Trophoblast cell (in vitro differentiated cells and primary cell): ENCODE data around the gene TPD52L1.

Experiments used
- DNase-seq, 2 donors: peaks; one replicate each; pipeline ENCODE4 v3.0.0-alpha.2; 2016
- H2AFZ ChIP-seq: 2 replicates; pipeline ENCODE4 v1.6.1; 2013; ENCODE audit warnings: low read length, moderate library complexity, mild to moderate bottlenecking; ENCODE audit not compliant: insufficient read depth, poor library complexity
- H2AK5ac ChIP-seq: 2 replicates; pipeline ENCODE4 v1.6.1; 2013; ENCODE audit warnings: mild to moderate bottlenecking, low read length
- H2BK120ac ChIP-seq: 2 replicates; pipeline ENCODE4 v1.6.1; 2013; ENCODE audit warnings: low read length, mild to moderate bottlenecking, moderate library complexity; ENCODE audit not compliant: insufficient read depth, poor library complexity
- H2BK12ac ChIP-seq: 2 replicates; pipeline ENCODE4 v1.6.1; 2013; ENCODE audit warnings: mild to moderate bottlenecking, low read length, moderate library complexity
- H2BK5ac ChIP-seq: 2 replicates; pipeline ENCODE4 v1.6.1; 2013; ENCODE audit warnings: low read length, low read depth, moderate library complexity, mild to moderate bottlenecking; ENCODE audit not compliant: poor library complexity
- H3K14ac ChIP-seq: 2 replicates; pipeline ENCODE4 v1.6.1; 2013; ENCODE audit warnings: mild to moderate bottlenecking, low read length
- H3K18ac ChIP-seq: 2 replicates; pipeline ENCODE4 v1.6.1; 2013; ENCODE audit warnings: mild to moderate bottlenecking, low read length
- H3K23ac ChIP-seq: 2 replicates; pipeline ENCODE4 v1.6.1; 2013; ENCODE audit warnings: low read length
- H3K27ac ChIP-seq: 2 replicates; pipeline ENCODE4 v1.5.1; 2013; ENCODE audit warnings: low read depth, mild to moderate bottlenecking, inconsistent platforms, low read length, moderate library complexity
- H3K27me3 ChIP-seq: 2 replicates; pipeline ENCODE4 v1.6.1; 2013; ENCODE audit warnings: inconsistent platforms, mild to moderate bottlenecking, low read length, moderate library complexity; ENCODE audit not compliant: insufficient read depth
- H3K36me3 ChIP-seq, 2 experiments: 1 replicate in 1 of 2; 2 replicates in 1 of 2; pipeline ENCODE4 v1.6.1; 2013; ENCODE audit warnings: low read length in 2 of 2, mild to moderate bottlenecking in 2 of 2, moderate library complexity in 1 of 2; ENCODE audit not compliant: insufficient read depth in 2 of 2, control insufficient read depth in 1 of 2
- H3K4ac ChIP-seq: 2 replicates; pipeline ENCODE4 v1.6.1; 2013; ENCODE audit warnings: low read depth, mild to moderate bottlenecking, low read length, moderate library complexity
- H3K4me1 ChIP-seq, 2 experiments: 1 replicate in 1 of 2; 2 replicates in 1 of 2; pipeline ENCODE4 v1.6.1; 2013; ENCODE audit warnings: low read length in 2 of 2, mild to moderate bottlenecking in 2 of 2, moderate library complexity in 1 of 2; ENCODE audit not compliant: insufficient read depth in 2 of 2, control insufficient read depth in 1 of 2
- H3K4me2 ChIP-seq: 2 replicates; pipeline ENCODE4 v1.6.1; 2013; ENCODE audit warnings: inconsistent platforms, mild to moderate bottlenecking, low read length, moderate library complexity
- H3K4me3 ChIP-seq: 2 replicates; pipeline ENCODE4 v1.5.1; 2013; ENCODE audit warnings: mild to moderate bottlenecking, low read depth, low read length, inconsistent platforms
- H3K79me1 ChIP-seq: one replicate; pipeline ENCODE4 v1.6.1; 2013; ENCODE audit warnings: low read length
- H3K79me2 ChIP-seq: 2 replicates; pipeline ENCODE4 v1.6.1; 2013; ENCODE audit warnings: low read length, mild to moderate bottlenecking; ENCODE audit not compliant: control insufficient read depth, insufficient read depth, poor library complexity
- H3K9ac ChIP-seq: 2 replicates; pipeline ENCODE4 v1.6.1; 2013; ENCODE audit warnings: mild to moderate bottlenecking, low read length
- H3K9me3 ChIP-seq: 2 replicates; pipeline ENCODE4 v1.6.1; 2013; ENCODE audit warnings: low read depth, mild to moderate bottlenecking, control low read depth, inconsistent platforms, low read length; ENCODE audit not compliant: insufficient read depth
- H4K12ac ChIP-seq: 2 replicates; pipeline ENCODE4 v1.6.1; 2013; ENCODE audit warnings: low read depth, mild to moderate bottlenecking, low read length, moderate library complexity
- H4K8ac ChIP-seq: 2 replicates; pipeline ENCODE4 v1.6.1; 2013; ENCODE audit warnings: low read depth, mild to moderate bottlenecking, low read length, moderate library complexity
- H4K91ac ChIP-seq: one replicate; pipeline ENCODE4 v1.6.1; 2013; ENCODE audit warnings: low read depth, mild to moderate bottlenecking, low read length, moderate library complexity
- WGBS: extraction: QIAGEN DNeasy Blood & Tissue Kit; methylation state at CpG from one replicate; pipeline ENCODE4 v1.1.7; 2013; ENCODE audit warnings: missing lambda C conversion rate; ENCODE audit not compliant: insufficient read length, insufficient coverage; ENCODE audit errors: extremely low coverage; 5-methylcytosine and 5-hydroxymethylcytosine counted together

TPD52L1 gene

DNA sequence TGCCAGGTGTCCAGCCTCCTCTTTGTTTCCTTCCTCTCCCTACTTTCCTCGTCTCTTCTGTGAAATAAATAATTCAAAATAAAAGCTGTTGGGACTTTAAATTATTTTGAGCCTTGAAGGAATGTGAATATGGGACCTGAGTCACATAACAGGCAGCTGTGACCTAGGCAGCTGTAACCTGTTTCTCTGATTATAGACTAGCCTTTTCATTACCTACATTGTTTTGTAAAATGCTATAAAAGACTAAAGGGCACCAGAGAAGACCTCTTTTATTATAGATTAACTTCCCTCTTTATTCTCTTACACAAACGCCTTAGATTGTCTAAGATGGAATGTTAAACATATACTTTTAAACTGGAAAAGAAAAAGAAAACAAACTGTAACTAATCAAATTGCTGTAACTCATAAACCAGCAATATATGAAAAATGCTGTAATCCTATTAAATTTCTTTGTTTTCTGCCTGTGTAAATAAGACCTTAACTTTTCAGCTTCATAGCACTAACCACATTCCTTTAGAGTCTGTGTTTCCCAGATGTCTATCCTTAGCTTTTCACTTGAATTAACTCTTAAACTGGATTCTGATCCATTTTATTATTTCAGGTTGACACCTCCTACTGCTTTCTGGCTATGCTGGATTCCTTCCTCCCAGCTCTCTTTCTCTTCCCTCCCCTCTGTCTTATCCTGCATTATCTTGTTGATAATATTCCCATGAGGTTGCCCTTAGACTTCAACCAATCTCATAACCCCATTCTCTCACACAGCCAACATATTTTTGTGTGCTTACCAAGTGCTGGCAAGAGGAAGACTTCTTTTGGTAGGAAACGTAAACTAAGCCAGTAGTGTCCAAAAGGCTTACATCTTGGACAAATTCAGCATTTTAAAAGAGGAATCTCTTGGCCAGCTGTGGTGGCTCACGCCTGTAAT lies 69.2 kb downstream of the TPD52L1 start:
- Histone ChIP-seq H2BK120ac (no peak overlapping the region), H3K23ac (no peak overlapping the region), H3K27me3 (no peaks in the 10 kb centered on the region), H3K4me2 (no peak overlapping the region), H3K4me1 (no peaks in the 10 kb centered on the region), H2BK12ac (no peak overlapping the region), H2AFZ (no peak overlapping the region), H4K12ac (no peak overlapping the region), H3K9me3 (no peaks in the 10 kb centered on the region), H2BK5ac (no peak overlapping the region), H4K8ac (no peak overlapping the region), H2AK5ac (no peak overlapping the region), H3K18ac (no peak overlapping the region), H3K9ac (no peak overlapping the region), H3K4me3 (no peak overlapping the region), H3K14ac (no peak overlapping the region), H3K36me3 (no peaks in the 10 kb centered on the region), H3K79me2 (no peaks in the 10 kb centered on the region), H3K4ac (no peak overlapping the region), H3K27ac (no peak overlapping the region), H3K79me1 (no peaks in the 10 kb centered on the region), H4K91ac (no peak overlapping the region)
- no CpG with 5 or more reads among the region's 4 CpGs for WGBS
- DNase-seq = no peak

DNA sequence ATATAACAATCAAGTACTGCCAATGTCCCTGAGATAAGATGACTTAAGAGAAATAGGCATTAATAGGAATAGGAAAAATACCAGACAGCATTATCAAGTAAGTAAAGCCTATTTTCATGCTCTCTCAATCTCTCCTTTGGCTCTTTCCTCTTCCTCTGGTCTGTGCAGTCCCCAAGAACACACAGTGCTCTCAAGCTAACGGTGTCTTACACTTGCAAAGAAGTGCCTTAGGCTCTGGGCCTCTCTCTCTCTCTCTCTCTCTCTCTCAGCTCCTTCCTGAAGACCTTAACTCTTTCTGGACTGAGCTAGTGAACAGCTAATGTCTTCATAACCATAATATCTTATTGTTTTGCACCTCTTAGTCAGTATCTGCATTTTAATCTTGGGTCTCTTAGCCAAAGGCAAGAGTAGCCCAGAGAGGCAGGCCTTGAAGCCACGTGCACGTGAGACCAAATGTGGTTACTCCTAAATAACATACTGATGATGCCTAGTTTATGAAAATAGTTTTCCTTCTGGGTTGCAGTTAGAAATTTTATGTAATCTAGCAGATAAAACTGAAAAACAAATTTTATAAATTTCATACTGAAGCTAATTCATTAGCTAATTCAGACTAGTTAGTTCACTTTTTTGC lies 70.8 kb downstream of the TPD52L1 start:
- Histone ChIP-seq H3K27ac (no peak overlapping the region), H2BK12ac (no peak overlapping the region), H2AK5ac (no peak overlapping the region), H3K14ac (no peak overlapping the region), H4K91ac (no peak overlapping the region), H3K4ac (no peak overlapping the region), H3K79me1 (no peaks in the 10 kb centered on the region), H3K79me2 (no peaks in the 10 kb centered on the region), H2BK120ac (no peak overlapping the region), H3K18ac (no peak overlapping the region), H2AFZ (no peak overlapping the region), H3K9ac (no peak overlapping the region), H2BK5ac (no peak overlapping the region), H3K9me3 (no peaks in the 10 kb centered on the region), H4K8ac (no peak overlapping the region), H3K4me1 (no peaks in the 10 kb centered on the region), H3K4me2 (no peak overlapping the region), H3K23ac (no peak overlapping the region), H4K12ac (no peak overlapping the region), H3K27me3 (no peaks in the 10 kb centered on the region), H3K36me3 (no peaks in the 10 kb centered on the region), H3K4me3 (no peak overlapping the region)
- no CpG with 5 or more reads among the region's 3 CpGs for WGBS
- no peak for DNase-seq

DNA sequence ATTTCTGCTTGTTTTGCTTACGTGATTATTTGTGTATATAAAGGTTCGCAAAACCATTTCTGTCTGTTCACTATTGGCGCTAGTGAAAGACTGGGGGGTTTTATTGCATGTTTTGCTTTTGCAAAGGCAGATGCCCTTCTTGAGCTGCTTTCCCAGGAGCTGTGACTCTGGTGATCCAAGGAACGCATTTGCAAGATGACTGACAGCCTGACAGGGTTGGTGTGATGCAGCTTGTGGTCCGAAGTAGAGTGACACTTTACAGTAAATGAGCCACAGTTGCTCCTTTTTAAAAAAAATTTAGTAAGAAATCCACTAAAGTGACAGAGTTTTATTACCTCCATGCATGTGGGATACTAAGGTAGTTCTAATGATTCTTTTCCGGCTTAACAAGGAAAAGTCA lies 73.7 kb downstream of the TPD52L1 start:
- no peak overlapping the region for H3K4me3 ChIP-seq
- peaks cover 3% of the 10 kb centered on the region for H3K79me1 ChIP-seq
- no peak overlapping the region for H3K18ac ChIP-seq
- H3K27ac ChIP-seq = no peak overlapping the region
- H2BK12ac ChIP-seq = no peak overlapping the region
- H3K14ac ChIP-seq = no peak overlapping the region
- no peak overlapping the region for H3K23ac ChIP-seq
- no peak overlapping the region for H4K12ac ChIP-seq
- H2BK120ac ChIP-seq = no peak overlapping the region
- H2AK5ac ChIP-seq = no peak overlapping the region
- no peak overlapping the region for H3K9ac ChIP-seq
- no peaks in the 10 kb centered on the region for H3K9me3 ChIP-seq
- H4K8ac ChIP-seq = no peak overlapping the region
- no peaks in the 10 kb centered on the region for H3K36me3 ChIP-seq
- peaks cover 0 to 2% of the 10 kb centered on the region in 2 experiments for H3K4me1 ChIP-seq
- H2BK5ac ChIP-seq = no peak overlapping the region
- H2AFZ ChIP-seq = no peak overlapping the region
- DNase-seq = no peak
- H3K4me2 ChIP-seq = no peak overlapping the region
- no CpG with 5 or more reads among the region's 6 CpGs for WGBS
- no peak overlapping the region for H4K91ac ChIP-seq
- H3K27me3 ChIP-seq = no peaks in the 10 kb centered on the region
- no peak overlapping the region for H3K4ac ChIP-seq
- no peaks in the 10 kb centered on the region for H3K79me2 ChIP-seq

- Histone ChIP-seq H3K27me3 (no peaks in the 10 kb centered on the region), H3K9me3 (no peaks in the 10 kb centered on the region)
These were observed 75.5 kb downstream of the TPD52L1 start for GRCh38 chr6:125228981-125229479.

More at GRCh38 chr6:125228981-125229479, 75.5 kb downstream of the TPD52L1 start:
- no peak overlapping the region for H4K91ac ChIP-seq
- peaks cover 0 to 2% of the 10 kb centered on the region in 2 experiments for H3K4me1 ChIP-seq
- no peak overlapping the region for H4K8ac ChIP-seq
- H3K14ac ChIP-seq = no peak overlapping the region
- no peak overlapping the region for H3K4ac ChIP-seq
- peaks cover 3% of the 10 kb centered on the region for H3K79me1 ChIP-seq
- no peak overlapping the region for H3K27ac ChIP-seq
- no peak overlapping the region for H2AK5ac ChIP-seq
- WGBS = no CpG with 5 or more reads among the region's 6 CpGs
- H2AFZ ChIP-seq = no peak overlapping the region
- no peak overlapping the region for H3K18ac ChIP-seq
- no peak overlapping the region for H3K4me2 ChIP-seq
- no peak overlapping the region for H4K12ac ChIP-seq
- no peak overlapping the region for H3K9ac ChIP-seq
- DNase-seq = no peak
- H2BK120ac ChIP-seq = no peak overlapping the region
- H3K23ac ChIP-seq = no peak overlapping the region
- no peak overlapping the region for H2BK12ac ChIP-seq
- no peak overlapping the region for H3K4me3 ChIP-seq
- H3K36me3 ChIP-seq = no peaks in the 10 kb centered on the region
- H2BK5ac ChIP-seq = no peak overlapping the region
- H3K79me2 ChIP-seq = no peaks in the 10 kb centered on the region
